HG02852 (cell line): ENCODE data around the gene CNTROB.
A peak's percentile ranks its signal among the peaks of the same experiment; 100 is the strongest.

Source experiments
- ATAC-seq: cut with Tn5 transposase; IDR thresholded peaks from one replicate; pipeline ENCODE4 v1.9.1; 2021; ENCODE audit warnings: mild to moderate bottlenecking, moderate library complexity; ENCODE audit not compliant: unreplicated experiment

The CNTROB gene

DNA sequence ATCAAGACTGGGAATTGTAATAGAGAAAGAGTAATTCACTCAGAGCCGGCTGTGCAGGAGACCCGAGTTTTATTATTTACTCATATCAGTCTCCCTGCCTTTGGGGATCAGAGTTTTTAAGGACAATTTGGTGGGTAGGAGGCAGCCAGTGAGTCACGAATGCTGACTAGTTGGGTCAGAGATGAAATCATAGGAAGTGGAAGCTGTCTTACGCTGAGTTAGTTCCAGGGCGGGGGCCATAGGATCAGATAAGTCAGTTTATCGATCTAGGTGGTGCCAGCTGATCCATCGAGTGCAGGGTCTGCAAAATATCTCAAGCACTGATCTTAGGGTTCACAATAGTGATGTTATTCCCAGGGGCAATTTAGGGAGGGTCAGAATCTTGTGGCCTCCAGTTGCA is 50.2 kb downstream of the CNTROB start:
- ATAC-seq = no peak

DNA sequence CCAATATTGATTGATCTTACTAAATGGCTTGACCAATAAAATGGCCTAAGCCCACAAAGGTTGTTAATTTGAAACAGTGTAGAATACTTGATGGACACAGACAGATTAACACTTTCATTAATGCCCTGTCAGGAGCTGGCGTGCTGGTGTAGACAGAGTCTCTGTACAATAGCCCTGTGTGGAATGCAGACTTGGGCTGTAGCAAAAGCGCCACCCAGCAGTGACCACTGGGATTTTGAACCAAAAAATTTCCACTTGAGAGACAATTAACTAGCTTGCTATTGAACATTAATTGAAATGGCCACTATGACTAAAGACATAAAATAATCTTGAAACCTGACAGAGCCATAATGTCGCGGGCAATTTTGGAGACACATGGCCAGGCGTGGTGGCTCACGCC is 50.7 kb downstream of the CNTROB start:
- ATAC-seq = no peak

DNA sequence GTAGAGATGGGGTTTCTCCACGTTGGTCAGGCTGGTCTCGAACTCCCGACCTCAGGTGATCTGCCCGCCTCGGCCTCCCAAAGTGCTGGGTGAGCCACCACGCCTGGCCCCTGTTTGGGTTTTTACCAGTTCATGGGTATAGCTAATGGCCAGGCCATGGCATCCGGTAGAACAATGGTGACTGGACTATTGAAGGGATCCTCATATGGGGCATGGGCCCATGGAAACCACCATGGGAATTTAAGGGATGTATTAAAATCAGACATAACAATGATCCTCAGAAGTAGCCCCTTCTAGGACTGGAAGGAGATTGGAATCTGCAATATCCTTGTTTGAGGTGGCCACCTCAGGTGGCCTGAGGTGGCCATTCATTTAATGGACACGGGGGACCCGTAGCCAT is 52.9 kb downstream of the CNTROB start:
- ATAC-seq = no peak

DNA sequence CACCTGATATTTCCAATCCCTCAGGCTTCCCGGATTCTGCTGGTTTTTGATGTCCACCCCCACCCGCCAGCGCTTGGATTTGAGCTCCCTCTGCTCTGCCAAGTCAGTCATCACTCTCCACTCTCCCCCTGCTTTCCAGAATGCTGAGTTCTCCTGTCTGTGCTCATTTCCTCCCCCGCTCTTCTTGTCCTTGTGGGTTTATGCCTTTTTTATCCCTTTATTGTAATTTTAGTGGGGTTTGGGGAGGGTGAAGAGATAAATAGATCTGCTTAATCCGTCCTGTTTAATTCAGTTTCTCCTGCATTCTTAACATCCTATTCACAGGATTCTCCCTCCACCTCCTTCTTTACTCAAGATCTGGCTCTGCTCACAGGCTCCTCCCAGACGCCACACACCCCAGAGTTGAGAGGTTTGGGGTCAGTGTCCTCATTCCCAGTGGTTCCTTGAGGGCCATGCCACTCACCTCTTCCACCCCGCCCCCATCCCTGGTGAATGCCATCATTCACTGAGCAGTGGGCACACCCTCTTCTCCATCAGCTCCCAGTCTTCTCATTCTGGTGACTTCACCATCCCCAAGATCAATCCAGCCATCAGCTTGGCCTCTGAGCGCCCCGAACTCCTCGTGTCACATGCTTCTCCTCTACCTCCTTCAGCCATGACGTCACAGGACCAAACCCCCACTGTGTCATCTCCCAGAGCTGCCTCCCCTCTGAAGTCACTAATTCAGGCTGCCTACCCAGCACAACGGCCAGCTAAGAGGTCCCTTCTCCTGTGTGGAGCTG is 55.3 kb downstream of the CNTROB start:
- ATAC-seq = no peak

DNA sequence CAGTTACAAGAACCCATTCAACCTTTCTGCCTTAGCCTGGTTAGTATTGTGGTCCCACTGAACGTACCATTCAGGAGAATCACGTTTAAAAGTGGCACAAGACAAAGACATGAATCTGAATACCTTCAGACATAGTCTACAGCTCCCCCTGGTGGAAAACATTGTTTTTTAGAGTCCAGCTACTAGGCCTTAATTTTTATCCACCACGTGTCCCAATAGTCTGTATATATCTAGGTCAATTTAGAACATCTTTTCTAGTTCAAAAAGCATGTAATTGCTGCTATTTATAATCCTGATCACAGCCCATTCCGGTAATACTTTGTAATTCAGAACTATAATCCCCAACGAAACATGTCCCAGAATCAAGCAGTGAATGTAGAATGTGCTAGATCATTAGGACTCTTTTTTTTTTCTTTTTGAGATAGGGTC is 56.8 kb downstream of the CNTROB start:
- ATAC-seq = no peak

DNA sequence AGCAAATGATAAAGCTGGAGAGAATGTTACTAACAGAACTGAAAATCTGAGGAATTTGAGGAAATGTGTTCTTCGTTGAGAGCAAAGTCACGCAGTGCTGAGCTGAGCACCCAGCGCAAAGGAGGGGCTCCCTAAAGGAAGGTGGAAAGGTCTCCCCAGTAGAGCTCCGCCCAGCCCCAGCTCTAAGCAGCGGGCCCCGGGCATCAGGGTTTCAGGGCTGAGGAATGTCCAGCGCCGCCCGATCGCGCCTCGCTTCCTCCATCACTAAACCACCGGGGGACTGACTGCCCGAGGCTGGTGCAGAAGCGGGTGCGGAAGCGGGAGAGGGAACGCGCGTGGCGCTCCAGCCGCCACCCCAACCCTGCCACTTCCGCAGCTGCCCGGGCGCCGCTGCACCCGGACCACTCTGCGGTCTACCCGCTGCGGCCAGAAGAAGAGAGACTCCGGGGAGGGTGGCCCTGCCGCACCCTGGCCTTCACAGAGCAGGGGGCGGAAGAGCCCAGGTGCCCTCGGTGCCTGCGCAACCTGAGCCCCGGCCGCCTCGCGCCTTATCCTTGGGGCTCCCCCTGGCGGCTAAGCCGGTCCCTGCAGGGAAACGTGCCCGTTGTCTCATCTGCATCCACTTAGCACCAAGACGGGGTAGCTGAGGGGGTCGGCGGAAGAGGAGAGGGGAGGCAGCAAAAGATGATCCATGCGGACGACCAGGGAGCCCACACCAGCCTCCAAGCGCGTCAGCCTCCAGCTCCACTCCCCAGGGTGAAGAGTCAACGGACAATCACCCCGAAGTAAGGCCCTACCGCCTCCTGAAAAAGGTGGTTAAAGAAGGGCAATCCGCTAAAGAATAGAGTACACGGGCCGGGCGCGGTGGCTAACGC is 58.0 kb downstream of the CNTROB start:
- ATAC-seq = peak; percentile 73

DNA sequence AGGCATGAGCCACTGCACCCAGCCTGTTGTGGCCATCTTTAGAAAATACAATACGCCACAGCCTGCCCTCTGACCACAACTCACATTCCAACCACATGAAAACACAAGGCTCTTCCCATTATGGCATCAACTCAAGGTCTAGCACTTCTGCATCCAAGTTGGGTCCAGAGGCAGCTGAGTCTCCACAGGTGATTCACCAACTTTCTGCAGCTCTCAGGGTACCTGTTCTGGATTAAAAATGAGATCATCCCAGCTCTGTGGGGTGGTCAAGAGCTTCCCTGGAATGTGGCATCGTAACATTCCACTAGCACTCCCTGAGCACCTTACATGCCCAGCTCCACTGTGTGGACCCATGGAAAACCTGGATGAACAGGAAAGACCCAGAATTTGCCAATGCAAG is 60.5 kb downstream of the CNTROB start:
- no peak for ATAC-seq

DNA sequence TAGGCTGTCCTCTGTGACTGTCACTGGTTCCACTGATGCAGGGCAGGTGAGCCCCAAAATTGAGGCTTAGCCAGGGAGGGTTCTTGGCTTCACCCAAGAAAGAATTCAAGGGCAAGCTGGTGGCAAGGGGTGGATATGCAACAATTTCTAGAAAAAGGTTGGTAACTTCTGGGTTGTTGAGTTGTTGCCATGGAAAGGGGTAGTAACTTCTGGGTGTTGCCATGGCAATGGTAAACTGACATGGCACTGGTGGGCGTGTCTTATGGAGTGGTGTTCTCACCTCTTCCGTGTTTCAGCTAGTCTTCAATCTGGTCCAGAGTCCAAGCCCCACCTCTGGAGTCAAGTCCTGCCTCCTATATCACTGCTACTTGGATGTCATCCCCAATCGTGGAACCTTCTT is 60.9 kb downstream of the CNTROB start:
- no peak for ATAC-seq

DNA sequence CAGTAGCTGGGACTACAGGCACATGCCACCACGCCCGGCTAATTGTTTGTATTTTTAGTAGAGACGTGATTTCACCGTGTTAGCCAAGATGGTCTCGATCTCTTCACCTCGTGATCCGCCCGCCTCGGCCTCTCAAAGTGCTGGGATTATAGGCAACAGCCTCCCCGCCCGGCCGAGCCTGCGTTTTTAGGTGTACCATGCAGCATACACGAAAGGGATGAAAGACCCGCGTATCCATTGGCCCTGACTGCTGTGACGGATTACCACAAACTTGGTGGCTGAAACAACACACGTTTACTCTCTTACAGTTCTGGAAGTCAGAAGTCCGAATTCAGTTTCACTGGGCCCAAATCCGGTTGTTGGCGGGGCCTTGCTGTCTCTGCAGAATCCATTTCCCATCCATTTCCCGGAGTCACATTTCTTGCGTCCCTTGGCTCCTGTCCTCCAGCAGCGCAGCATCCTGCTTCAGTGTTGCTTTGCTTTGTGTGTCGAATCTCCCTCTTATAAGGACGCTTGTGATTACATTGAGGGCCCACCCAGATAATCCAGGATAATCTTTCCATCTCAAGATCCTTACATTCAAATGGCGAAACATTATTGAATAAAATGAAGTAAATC is 62.1 kb downstream of the CNTROB start:
- no peak for ATAC-seq

DNA sequence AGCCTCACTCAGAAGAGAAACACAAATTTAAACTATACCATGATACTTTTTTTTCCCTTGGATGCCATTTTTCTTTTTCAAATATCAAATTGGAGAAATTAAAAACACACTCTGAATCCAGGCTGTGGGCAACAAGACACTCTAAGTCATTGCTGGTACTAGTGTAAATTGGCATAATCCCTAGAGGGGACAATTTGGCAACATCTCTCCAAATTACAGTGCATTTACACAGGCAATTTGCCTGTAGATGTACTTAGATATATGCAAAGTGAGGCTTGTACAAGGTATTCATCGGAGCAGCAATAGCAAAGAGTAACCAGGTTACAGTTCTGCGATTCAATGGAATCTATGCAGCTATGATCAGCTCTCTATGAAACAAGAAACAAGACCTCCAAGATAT is 63.7 kb downstream of the CNTROB start:
- no peak for ATAC-seq

DNA sequence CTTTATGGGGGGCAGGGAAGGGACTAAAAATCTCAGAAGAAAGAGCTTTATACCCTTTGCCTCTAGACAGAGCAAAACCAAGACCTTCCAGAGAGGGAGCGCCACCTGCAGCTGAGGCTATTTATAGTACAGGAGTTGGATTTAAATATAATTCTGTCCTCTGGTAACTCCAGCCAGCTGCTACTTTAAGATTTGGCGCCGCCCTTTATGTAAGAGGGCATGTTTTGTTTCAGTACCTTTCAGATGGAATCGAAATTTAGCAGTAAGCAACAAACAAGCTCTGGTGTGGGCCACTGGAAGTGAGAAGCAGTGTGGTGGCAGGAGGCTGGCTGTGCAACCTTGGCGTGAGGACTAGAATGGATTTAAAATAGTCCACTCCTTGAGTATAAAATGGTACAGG is 65.2 kb downstream of the CNTROB start:
- ATAC-seq = no peak
